Panc1 (cell line): Measurements from ENCODE around the gene NEK2. TPM values are rescaled to one million over a fixed set of nuclear protein-coding genes. Genes with fewer than 3 reads are reported as not detected.

Experiments used
- ATAC-seq: fragments of 200-7000 bp; cut with Tn5 transposase; 2 replicates; pipeline ENCODE4 v1.9.1; 2020; ENCODE audit warnings: mild to moderate bottlenecking, moderate library complexity
- BruUV-seq: library from RNA; stranded (reverse); fragments of 400-500 nt; replicated peaks from 2 replicates; lab custom pipeline; 2021; lab: Mats Ljungman, UMichigan
- CTCF ChIA-PET: fragments of 300-600 bp; sonication (Branson Sonifier 250); formaldehyde crosslinking; loops from one replicate; lab custom pipeline; 2022; ENCODE audit warnings: antibody characterized with exemption; lab: Charles Lee
- POLR2A ChIA-PET: fragments of 300-600 bp; sonication (Branson Sonifier 250); formaldehyde crosslinking; loops from one replicate; lab custom pipeline; 2022; ENCODE audit warnings: antibody characterized with exemption; lab: Charles Lee
- DNase-seq: peaks from one replicate; pipeline ENCODE4 v3.0.0-alpha.2; 2010; ENCODE audit warnings: low read depth, low spot score
- H3K27ac ChIP-seq: 2 replicates; pipeline ENCODE4 v1.5.1; 2011; ENCODE audit warnings: mild to moderate bottlenecking, low read length, inconsistent platforms
- H3K27me3 ChIP-seq: fragments of 200-500 bp; sonication (Bioruptor generic); 2 replicates; pipeline ENCODE4 v1.6.0; 2014; ENCODE audit warnings: low read length, inconsistent platforms; ENCODE audit not compliant: control insufficient read depth, insufficient read depth
- H3K36me3 ChIP-seq: fragments of 200-500 bp; sonication (Bioruptor generic); 2 replicates; pipeline ENCODE4 v1.5.1; 2014; ENCODE audit warnings: inconsistent platforms, mild to moderate bottlenecking, low read length, moderate library complexity; ENCODE audit not compliant: control insufficient read depth, insufficient read depth
- H3K4me1 ChIP-seq: 2 replicates; pipeline ENCODE4 v1.5.1; 2011; ENCODE audit warnings: inconsistent platforms, mild to moderate bottlenecking, low read length, moderate library complexity; ENCODE audit not compliant: control insufficient read depth, insufficient read depth
- H3K4me3 ChIP-seq, 2 experiments: 2 replicates each; pipeline ENCODE4 v1.5.1; 2011 to 2012; ENCODE audit warnings: low read depth in 2 of 2, low read length in 2 of 2, mild to moderate bottlenecking in 2 of 2, inconsistent platforms in 1 of 2, moderate library complexity in 1 of 2
- H3K9me3 ChIP-seq: fragments of 200-500 bp; sonication (Bioruptor generic); 2 replicates; pipeline ENCODE4 v1.5.1; 2014; ENCODE audit warnings: low read depth, mild to moderate bottlenecking, inconsistent platforms, low read length, moderate library complexity; ENCODE audit not compliant: control insufficient read depth, insufficient read depth
- POLR2AphosphoS5 ChIP-seq: IDR thresholded peaks from 2 replicates; pipeline ENCODE4 v1.6.1; 2012; ENCODE audit warnings: mild to moderate bottlenecking, low read depth, low read length, moderate library complexity
- REST ChIP-seq, 2 experiments: IDR thresholded peaks; 2 replicates each; pipeline ENCODE4 v1.6.1; 2011 to 2012; ENCODE audit warnings: low read depth in 2 of 2, control low read depth in 1 of 2, low read length in 1 of 2, mild to moderate bottlenecking in 1 of 2, moderate library complexity in 1 of 2; ENCODE audit not compliant: insufficient read depth in 1 of 2
- SIN3A ChIP-seq: IDR thresholded peaks from 2 replicates; pipeline ENCODE4 v1.6.1; 2012; ENCODE audit warnings: low read depth, mild to moderate bottlenecking, low read length, moderate library complexity, borderline replicate concordance; ENCODE audit not compliant: insufficient read depth
- TCF7L2 ChIP-seq: IDR thresholded peaks from 2 replicates; pipeline ENCODE4 v1.6.1; 2011; ENCODE audit warnings: mild to moderate bottlenecking, low read depth, low read length, inconsistent platforms
- in situ Hi-C: cut with HindIII; loops from 2 replicates; pipeline ENCODE4 v1.10.0; 2016; ENCODE audit warnings: low sequenced_read_pairs, low pct_unique_long_range_greater_than_20kb
- intact Hi-C: fragments of 100-400 bp; cut with micrococcal nuclease; formaldehyde crosslinking; loops from one replicate; pipeline ENCODE4 v1.10.0; 2022; ENCODE audit not compliant: unreplicated experiment
- total RNA-seq: library from RNA; stranded (reverse); gene quantifications from one replicate; pipeline ENCODE4 v1.2.1, GENCODE V29; 2021; ENCODE audit not compliant: unreplicated experiment
- TF ChIP-seq, protein P1 (sequence below): fragments of 450-650 bp; IDR thresholded peaks from 2 replicates; pipeline ENCODE4 v1.5.1; 2017; ENCODE audit warnings: mild to moderate bottlenecking

Gene NEK2
- total RNA-seq, 1 experiment from 2014 or later, result 34.4 TPM

- no peaks in the 10 kb centered on the region for H3K36me3 ChIP-seq
- in situ Hi-C loops, result no loop called here
- ChIA-PET CTCF (no interaction called here), POLR2A (no interaction called here)
- ATAC-seq (peak; percentile 41), DNase-seq (no peak)
- H3K27ac ChIP-seq, result no peak overlapping the region
- H3K4me3 ChIP-seq, result no peak overlapping the region
- H3K4me1 ChIP-seq, result peaks cover 16% of the 10 kb centered on the region; the same call in 1 of the 2 replicates
- no peak for TF ChIP-seq TCF7L2
- no peak for TF ChIP-seq POLR2AphosphoS5
- no peak for TF ChIP-seq SIN3A
- TF ChIP-seq REST (IDR thresholded peaks at IDR 0.05; ENCODE audit: insufficient read depth in 1 of 2, low read depth in 2 of 2, low read length in 1 of 2), result no peak
- TF ChIP-seq, protein P1, sequence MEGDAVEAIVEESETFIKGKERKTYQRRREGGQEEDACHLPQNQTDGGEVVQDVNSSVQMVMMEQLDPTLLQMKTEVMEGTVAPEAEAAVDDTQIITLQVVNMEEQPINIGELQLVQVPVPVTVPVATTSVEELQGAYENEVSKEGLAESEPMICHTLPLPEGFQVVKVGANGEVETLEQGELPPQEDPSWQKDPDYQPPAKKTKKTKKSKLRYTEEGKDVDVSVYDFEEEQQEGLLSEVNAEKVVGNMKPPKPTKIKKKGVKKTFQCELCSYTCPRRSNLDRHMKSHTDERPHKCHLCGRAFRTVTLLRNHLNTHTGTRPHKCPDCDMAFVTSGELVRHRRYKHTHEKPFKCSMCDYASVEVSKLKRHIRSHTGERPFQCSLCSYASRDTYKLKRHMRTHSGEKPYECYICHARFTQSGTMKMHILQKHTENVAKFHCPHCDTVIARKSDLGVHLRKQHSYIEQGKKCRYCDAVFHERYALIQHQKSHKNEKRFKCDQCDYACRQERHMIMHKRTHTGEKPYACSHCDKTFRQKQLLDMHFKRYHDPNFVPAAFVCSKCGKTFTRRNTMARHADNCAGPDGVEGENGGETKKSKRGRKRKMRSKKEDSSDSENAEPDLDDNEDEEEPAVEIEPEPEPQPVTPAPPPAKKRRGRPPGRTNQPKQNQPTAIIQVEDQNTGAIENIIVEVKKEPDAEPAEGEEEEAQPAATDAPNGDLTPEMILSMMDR, result no peak
- H3K27me3 ChIP-seq, result no peaks in the 10 kb centered on the region
- intact Hi-C loops, result no loop called here
- H3K9me3 ChIP-seq, result no peaks in the 10 kb centered on the region
- BruUV-seq, result no TSS peak
Measured at GRCh38 chr1:211630236-211631081, 45.0 kb downstream of the NEK2 start.

DNA sequence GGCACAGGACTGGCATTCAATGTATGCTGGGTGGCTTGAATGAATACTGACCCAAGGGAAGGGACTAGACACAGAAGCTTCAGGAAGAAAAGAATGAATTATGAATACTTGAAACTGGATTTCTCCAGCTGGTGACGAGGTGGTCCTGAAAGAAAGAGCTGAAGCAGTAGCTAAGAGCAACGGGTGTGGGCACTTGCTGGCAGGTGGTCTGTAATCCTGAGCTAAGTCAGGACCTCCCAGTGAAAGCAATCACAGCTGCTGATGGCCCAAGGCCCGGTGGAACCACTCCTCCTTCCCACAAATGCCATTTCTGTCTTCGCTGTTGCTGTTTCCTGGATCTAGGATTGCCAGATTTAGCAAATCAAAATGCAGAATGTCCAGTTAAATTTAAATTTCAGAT lies 47.0 kb downstream of the NEK2 start:
- POLR2A ChIA-PET, result interaction anchor here (0.6 kb wide), 1 partner anchor 87 kb away, joined by 3 read pairs; no protein-coding TSS in a partner anchor
- no peak overlapping the region for H3K27ac ChIP-seq
- in situ Hi-C loops, result no loop called here
- no peaks in the 10 kb centered on the region for H3K36me3 ChIP-seq
- DNase-seq (no peak), ATAC-seq (no peak)
- no peak overlapping the region for H3K4me3 ChIP-seq
- no peak for TF ChIP-seq POLR2AphosphoS5
- TF ChIP-seq, protein P1, result no peak
- TF ChIP-seq TCF7L2, result no peak
- TF ChIP-seq REST (IDR thresholded peaks at IDR 0.05; ENCODE audit: insufficient read depth in 1 of 2, low read depth in 2 of 2, low read length in 1 of 2), result no peak
- TF ChIP-seq SIN3A, result no peak
- no TSS peak for BruUV-seq
- peaks cover 11% of the 10 kb centered on the region; the same call in 1 of the 2 replicates for H3K4me1 ChIP-seq
- H3K27me3 ChIP-seq, result no peaks in the 10 kb centered on the region
- CTCF ChIA-PET, result no interaction called here
- no peaks in the 10 kb centered on the region for H3K9me3 ChIP-seq
- intact Hi-C loops, result no loop called here
